ENCODE data around the gene DIO1. TPM values are rescaled to one million over a fixed set of nuclear protein-coding genes. Genes with fewer than 3 reads are reported as not detected.

The DIO1 gene
- total and polyA plus RNA-seq, 9 of the 15 experiments (the other 6 are each of a cell fraction or from before 2014, with no cell fraction given) = not detected

GRCh38 chr1:53945433-53946251 lies 51.7 kb downstream of the DIO1 start, which contains the start of gene IFT25 (continued):
- TF ChIP-seq ETV5 (CRISPR knock-in tag; IDR thresholded peaks at IDR 0.05; ENCODE audit: low read depth) (peak; percentile 59; the same call in 1 of the 2 replicates), POLR2B (IDR thresholded peaks at IDR 0.05; ENCODE audit: low read depth, partially characterized antibody) (peak; percentile 74), CREB1 (IDR thresholded peaks at IDR 0.05) (no peak; the same call in none of the 2 replicates), CREB1 (CRISPR knock-in tag; IDR thresholded peaks at IDR 0.05) (peak; percentile 59; the same call in 1 of the 2 replicates), TAF1 (IDR thresholded peaks at IDR 0.05; ENCODE audit: control insufficient read depth, extremely low read depth, insufficient read depth, low read length, severe bottlenecking) (peak; percentile 59), ZNF449 (CRISPR knock-in tag; IDR thresholded peaks at IDR 0.05) (no peak), SOX6 (IDR thresholded peaks at IDR 0.05) (peak; percentile 47; the same call in 1 of the 2 replicates), KLF1 (tag; IDR thresholded peaks at IDR 0.05) (peak; percentile 68; the same call in 1 of the 2 replicates), HNRNPL (IDR thresholded peaks at IDR 0.05; ENCODE audit: low read depth, low read length) (0 out of 2 replicates have a peak, but pooled peaks have one; percentile 70), ERF (CRISPR knock-in tag; IDR thresholded peaks at IDR 0.05) (0 out of 2 replicates have a peak, but pooled peaks have one; percentile 74), PCBP1 (IDR thresholded peaks at IDR 0.05; ENCODE audit: low read depth, low read length, poor library complexity, severe bottlenecking) (peak; percentile 66), ATF1 (CRISPR knock-in tag; IDR thresholded peaks at IDR 0.05) (no peak), ATF1 (tag; IDR thresholded peaks at IDR 0.05) (peak; percentile 82), KLF6 (CRISPR knock-in tag; IDR thresholded peaks at IDR 0.05; ENCODE audit: borderline replicate concordance) (peak; percentile 66; the same call in 1 of the 2 replicates), NKRF (IDR thresholded peaks at IDR 0.05; ENCODE audit: borderline replicate concordance) (peak; percentile 86), ZNF12 (CRISPR knock-in tag; IDR thresholded peaks at IDR 0.05) (0 out of 2 replicates have a peak, but pooled peaks have one; percentile 62), BCL6 (CRISPR knock-in tag; IDR thresholded peaks at IDR 0.05) (no peak), CTCF (IDR thresholded peaks at IDR 0.05 in 2 of 3, conservative IDR thresholded peaks at IDR 0.05 in 1 of 3; ENCODE audit: insufficient read depth in 2 of 3, low read depth in 1 of 3, low read length in 3 of 3) (peak in 1 of 3 experiments; percentile 1; a peak in 1 of 6 replicates), E2F4 (CRISPR knock-in tag; IDR thresholded peaks at IDR 0.05; ENCODE audit: low read depth) (peak; percentile 70; the same call in 1 of the 2 replicates), NEUROD1 (IDR thresholded peaks at IDR 0.05; ENCODE audit: borderline replicate concordance, low read depth, low read length, partially characterized antibody) (no peak), HMG20B (CRISPR knock-in tag; IDR thresholded peaks at IDR 0.05) (0 out of 2 replicates have a peak, but pooled peaks have one; percentile 40), SUPT5H (IDR thresholded peaks at IDR 0.05) (peak; percentile 86)
